K562 (cell line): Measurements from ENCODE around the gene GABBR1. TPM values are rescaled to one million over a fixed set of nuclear protein-coding genes. Genes with fewer than 3 reads are reported as not detected.

ENCODE experiments used
- CBFA2T2 ChIP-seq: fragments of 450-650 bp; conservative IDR thresholded peaks from 2 replicates; pipeline ENCODE4 v1.6.1; 2017; ENCODE audit warnings: mild to moderate bottlenecking
- GTF2E2 ChIP-seq: fragments of 200-800 bp; sonication (Bioruptor generic); IDR thresholded peaks from 2 replicates; pipeline ENCODE4 v1.6.1; 2016; ENCODE audit warnings: missing genetic modification characterization, missing compliant biosample characterization
- RBM34 ChIP-seq: fragments of 200-400 bp; formaldehyde crosslinking; IDR thresholded peaks from 2 replicates; pipeline ENCODE4 v1.6.1; 2018; ENCODE audit warnings: low read length, borderline replicate concordance; ENCODE audit not compliant: insufficient read depth
- YBX1 ChIP-seq: fragments of 450-650 bp; IDR thresholded peaks from 2 replicates; pipeline ENCODE4 v1.7.1; 2016; ENCODE audit warnings: mild to moderate bottlenecking
- ZC3H11A ChIP-seq: IDR thresholded peaks from 2 replicates; pipeline ENCODE4 v1.6.1; 2012; ENCODE audit warnings: low read depth, low read length, improper control_type of control experiment
- ZNF184 ChIP-seq: sonication (generic); formaldehyde crosslinking; IDR thresholded peaks from 2 replicates; pipeline ENCODE4 v1.5.0; 2020; ENCODE audit warnings: missing genetic modification reagents
- ZNF445 ChIP-seq: fragments of 250-450 bp; sonication (Bioruptor Pico); IDR thresholded peaks from 2 replicates; pipeline ENCODE4 v1.4.0; 2020; ENCODE audit warnings: low read depth, mild to moderate bottlenecking, moderate library complexity
- polyA plus RNA-seq, 8 experiments: library from polyadenylated mRNA; depleted of rRNA in 4 of 8; stranded (reverse) in 5 of 8; unstranded in 3 of 8; fragments of >200 nt; fragmentation: Nextera tagmentation in 2 of 8; fragmentation: Illumina TruSeq in 1 of 8; extraction: Ambion mirVana in 2 of 8; extraction: Trizol in 1 of 8; gene quantifications; 2 replicates each; pipeline versions ENCODE4 v1.2.1 to v1.2.3, GENCODE V29; 2011 to 2014; ENCODE audit warnings: inconsistent platforms in 1 of 8, missing spikeins in 1 of 8
- total RNA-seq, 7 experiments: library from RNA; depleted of rRNA in 6 of 7; stranded (reverse); fragments of >200 nt in 6 of 7; fragmentation: Illumina TruSeq in 2 of 7; extraction: Trizol in 2 of 7; gene quantifications; 2 replicates each; pipeline versions ENCODE4 v1.2.1 to v1.2.3, GENCODE V29; 2011 to 2021; ENCODE audit warnings: low replicate concordance in 1 of 7
- TF ChIP-seq, protein P1 (sequence below): sonication (generic); formaldehyde crosslinking; IDR thresholded peaks from 2 replicates; pipeline ENCODE4 v1.4.0; 2020; ENCODE audit warnings: mild to moderate bottlenecking, missing genetic modification reagents
- TF ChIP-seq, protein P2 (sequence below): fragments of 250-450 bp; sonication (Bioruptor Pico); IDR thresholded peaks from 2 replicates; pipeline ENCODE4 v1.5.0; 2021; ENCODE audit warnings: mild to moderate bottlenecking, borderline replicate concordance

The GABBR1 gene
- total and polyA plus RNA-seq, 9 of the 15 experiments (the other 6 are each of a cell fraction or from before 2014, with no cell fraction given): 2.2 to 48.3 (median 20.8) TPM

DNA sequence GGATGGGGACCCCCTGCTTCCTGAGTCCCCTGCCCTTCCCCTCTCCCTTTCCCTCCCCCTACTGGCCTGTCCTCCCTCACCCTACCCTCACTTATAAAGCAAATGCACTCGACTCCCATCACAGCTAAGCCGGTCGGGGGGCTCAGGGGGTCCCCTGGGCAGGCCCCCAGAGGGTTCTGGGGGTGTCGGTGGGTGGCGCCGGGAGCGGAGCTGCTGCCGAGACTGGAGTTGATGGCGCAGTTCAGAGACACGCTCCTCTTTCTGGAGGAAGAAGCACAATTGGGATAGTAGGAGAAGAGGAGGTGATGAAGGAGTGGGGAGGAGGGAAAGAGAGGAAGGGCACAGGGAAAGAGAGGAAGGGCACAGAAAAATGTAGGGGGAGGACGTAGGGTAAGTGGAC, 29.5 kb downstream of the GABBR1 start (continued):
- TF ChIP-seq, protein P1, sequence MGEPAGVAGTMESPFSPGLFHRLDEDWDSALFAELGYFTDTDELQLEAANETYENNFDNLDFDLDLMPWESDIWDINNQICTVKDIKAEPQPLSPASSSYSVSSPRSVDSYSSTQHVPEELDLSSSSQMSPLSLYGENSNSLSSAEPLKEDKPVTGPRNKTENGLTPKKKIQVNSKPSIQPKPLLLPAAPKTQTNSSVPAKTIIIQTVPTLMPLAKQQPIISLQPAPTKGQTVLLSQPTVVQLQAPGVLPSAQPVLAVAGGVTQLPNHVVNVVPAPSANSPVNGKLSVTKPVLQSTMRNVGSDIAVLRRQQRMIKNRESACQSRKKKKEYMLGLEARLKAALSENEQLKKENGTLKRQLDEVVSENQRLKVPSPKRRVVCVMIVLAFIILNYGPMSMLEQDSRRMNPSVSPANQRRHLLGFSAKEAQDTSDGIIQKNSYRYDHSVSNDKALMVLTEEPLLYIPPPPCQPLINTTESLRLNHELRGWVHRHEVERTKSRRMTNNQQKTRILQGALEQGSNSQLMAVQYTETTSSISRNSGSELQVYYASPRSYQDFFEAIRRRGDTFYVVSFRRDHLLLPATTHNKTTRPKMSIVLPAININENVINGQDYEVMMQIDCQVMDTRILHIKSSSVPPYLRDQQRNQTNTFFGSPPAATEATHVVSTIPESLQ: no peak
- TF ChIP-seq GTF2E2 (tag) (no peak), CBFA2T2 (no peak), ZNF184 (no peak), YBX1 (no peak), ZC3H11A (no peak), ZNF445 (CRISPR knock-in tag) (no peak), RBM34 (no peak)
- TF ChIP-seq, protein P2, sequence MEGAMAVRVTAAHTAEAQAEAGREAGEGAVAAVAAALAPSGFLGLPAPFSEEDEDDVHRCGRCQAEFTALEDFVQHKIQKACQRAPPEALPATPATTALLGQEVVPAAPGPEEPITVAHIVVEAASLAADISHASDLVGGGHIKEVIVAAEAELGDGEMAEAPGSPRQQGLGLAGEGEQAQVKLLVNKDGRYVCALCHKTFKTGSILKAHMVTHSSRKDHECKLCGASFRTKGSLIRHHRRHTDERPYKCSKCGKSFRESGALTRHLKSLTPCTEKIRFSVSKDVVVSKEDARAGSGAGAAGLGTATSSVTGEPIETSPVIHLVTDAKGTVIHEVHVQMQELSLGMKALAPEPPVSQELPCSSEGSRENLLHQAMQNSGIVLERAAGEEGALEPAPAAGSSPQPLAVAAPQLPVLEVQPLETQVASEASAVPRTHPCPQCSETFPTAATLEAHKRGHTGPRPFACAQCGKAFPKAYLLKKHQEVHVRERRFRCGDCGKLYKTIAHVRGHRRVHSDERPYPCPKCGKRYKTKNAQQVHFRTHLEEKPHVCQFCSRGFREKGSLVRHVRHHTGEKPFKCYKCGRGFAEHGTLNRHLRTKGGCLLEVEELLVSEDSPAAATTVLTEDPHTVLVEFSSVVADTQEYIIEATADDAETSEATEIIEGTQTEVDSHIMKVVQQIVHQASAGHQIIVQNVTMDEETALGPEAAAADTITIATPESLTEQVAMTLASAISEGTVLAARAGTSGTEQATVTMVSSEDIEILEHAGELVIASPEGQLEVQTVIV: no peak
